Astrocyte (in vitro differentiated cells and primary cell): ENCODE data around the gene ERBIN. TPM values are rescaled to one million over a fixed set of nuclear protein-coding genes. Genes with fewer than 3 reads are reported as not detected.
A peak's percentile ranks its signal among the peaks of the same experiment; 100 is the strongest.

Experiments
- DNase-seq: peaks from one replicate; pipeline ENCODE4 v3.0.0-alpha.2; 2010; ENCODE audit warnings: low read depth
- FAIRE-seq: peaks from 2 replicates; lab custom pipeline; 2011; peaks lifted over from hg19 to GRCh38; lab: Jason Lieb, UNC
- H2AFZ ChIP-seq: 2 replicates; pipeline ENCODE4 v1.6.0; 2012; ENCODE audit warnings: low read depth, low read length, inconsistent platforms
- H3K27ac ChIP-seq: 2 replicates; pipeline ENCODE4 v1.5.1; 2011; ENCODE audit warnings: low read depth, low read length, inconsistent platforms
- H3K27me3 ChIP-seq: 2 replicates; pipeline ENCODE4 v1.6.0; 2011; ENCODE audit warnings: low read length, inconsistent platforms; ENCODE audit not compliant: insufficient read depth
- H3K36me3 ChIP-seq: 2 replicates; pipeline ENCODE4 v1.5.1; 2011; ENCODE audit warnings: low read length, inconsistent platforms; ENCODE audit not compliant: insufficient read depth
- H3K4me1 ChIP-seq: 2 replicates; pipeline ENCODE4 v1.5.1; 2011; ENCODE audit warnings: low read length, inconsistent platforms; ENCODE audit not compliant: insufficient read depth
- H3K4me2 ChIP-seq: 2 replicates; pipeline ENCODE4 v1.6.0; 2012; ENCODE audit warnings: low read length, inconsistent platforms
- H3K4me3 ChIP-seq: 2 replicates; pipeline ENCODE4 v1.5.1; 2011; ENCODE audit warnings: low read depth, mild to moderate bottlenecking, low read length, inconsistent platforms; ENCODE audit not compliant: insufficient read depth
- H3K79me2 ChIP-seq: 2 replicates; pipeline ENCODE4 v1.6.0; 2012; ENCODE audit warnings: mild to moderate bottlenecking, low read length, inconsistent platforms; ENCODE audit not compliant: insufficient read depth
- H3K9ac ChIP-seq: 2 replicates; pipeline ENCODE4 v1.6.0; 2012; ENCODE audit warnings: mild to moderate bottlenecking, low read length, inconsistent platforms
- H3K9me3 ChIP-seq: 2 replicates; pipeline ENCODE4 v1.5.1; 2012; ENCODE audit warnings: low read depth, mild to moderate bottlenecking, low read length, inconsistent platforms; ENCODE audit not compliant: insufficient read depth
- H4K20me1 ChIP-seq: 2 replicates; pipeline ENCODE4 v1.6.0; 2012; ENCODE audit warnings: low read length, inconsistent platforms; ENCODE audit not compliant: insufficient read depth
- H3K27ac Mint-ChIP-seq: one replicate; pipeline ENCODE4 v1.8.0; 2021; ENCODE audit warnings: mild to moderate bottlenecking, mixed read lengths; ENCODE audit not compliant: unreplicated experiment
- H3K27me3 Mint-ChIP-seq: one replicate; pipeline ENCODE4 v1.8.0; 2021; ENCODE audit warnings: low read depth, mixed read lengths; ENCODE audit not compliant: unreplicated experiment
- H3K36me3 Mint-ChIP-seq: one replicate; pipeline ENCODE4 v1.8.0; 2021; ENCODE audit warnings: low read depth, mixed read lengths; ENCODE audit not compliant: unreplicated experiment
- H3K4me1 Mint-ChIP-seq: one replicate; pipeline ENCODE4 v1.8.0; 2021; ENCODE audit warnings: low read depth, mixed read lengths; ENCODE audit not compliant: unreplicated experiment
- H3K4me3 Mint-ChIP-seq: one replicate; pipeline ENCODE4 v1.8.0; 2021; ENCODE audit warnings: mild to moderate bottlenecking, moderate library complexity, mixed read lengths; ENCODE audit not compliant: unreplicated experiment
- H3K9me3 Mint-ChIP-seq: one replicate; pipeline ENCODE4 v1.8.0; 2021; ENCODE audit warnings: mild to moderate bottlenecking, mixed read lengths; ENCODE audit not compliant: unreplicated experiment
- EZH2 ChIP-seq: IDR thresholded peaks from 2 replicates; pipeline ENCODE4 v1.6.1; 2012; ENCODE audit warnings: mild to moderate bottlenecking, low read length, inconsistent platforms; ENCODE audit not compliant: insufficient read depth
- total RNA-seq: library from RNA; stranded (reverse); gene quantifications from 2 replicates; pipeline ENCODE4 v1.2.1, GENCODE V29; 2021
- TF ChIP-seq, protein P1 (sequence below): IDR thresholded peaks from 2 replicates; pipeline ENCODE4 v1.5.1; 2011; ENCODE audit warnings: low read depth, mild to moderate bottlenecking, inconsistent platforms, low read length, moderate library complexity; ENCODE audit not compliant: insufficient read depth

The ERBIN gene
- total RNA-seq, 1 donor from 2014 or later: 83.4 TPM

DNA sequence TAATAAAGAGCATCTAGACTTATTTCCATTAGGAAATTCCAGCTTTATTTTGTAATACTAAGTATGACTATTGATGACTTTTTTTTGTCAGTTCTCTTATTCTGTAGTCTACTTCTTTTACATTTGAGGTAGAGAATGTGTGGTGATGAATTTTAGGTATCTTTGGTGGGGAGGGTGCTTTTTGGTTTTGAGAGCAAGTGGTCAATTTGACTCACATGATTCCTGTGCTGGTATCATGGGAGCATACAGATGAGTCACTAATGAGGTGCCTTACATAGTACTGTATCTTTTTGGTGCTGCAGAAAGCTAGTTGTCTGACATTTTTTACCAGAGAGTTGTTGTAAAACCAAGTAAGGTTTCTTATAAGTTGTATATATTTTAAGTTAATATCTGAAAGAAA is 35.3 kb downstream of the ERBIN start:
- peaks cover 81% of the 10 kb centered on the region for H4K20me1 ChIP-seq
- peaks cover 6% of the 10 kb centered on the region for H3K36me3 Mint-ChIP-seq
- FAIRE-seq: peak; percentile 82
- H3K9me3 ChIP-seq: no peaks in the 10 kb centered on the region
- H3K27me3 Mint-ChIP-seq: no peaks in the 10 kb centered on the region
- H3K27ac Mint-ChIP-seq: no peak overlapping the region
- peaks cover 20% of the 10 kb centered on the region for H3K4me1 Mint-ChIP-seq
- no peak overlapping the region for H2AFZ ChIP-seq
- H3K9me3 Mint-ChIP-seq: no peaks in the 10 kb centered on the region
- H3K79me2 ChIP-seq: peaks cover 89% of the 10 kb centered on the region
- peak; percentile 76 for DNase-seq
- no peak overlapping the region for H3K4me2 ChIP-seq
- no peaks in the 10 kb centered on the region for H3K36me3 ChIP-seq
- peaks cover 12% of the 10 kb centered on the region for H3K4me1 ChIP-seq
- TF ChIP-seq, protein P1, sequence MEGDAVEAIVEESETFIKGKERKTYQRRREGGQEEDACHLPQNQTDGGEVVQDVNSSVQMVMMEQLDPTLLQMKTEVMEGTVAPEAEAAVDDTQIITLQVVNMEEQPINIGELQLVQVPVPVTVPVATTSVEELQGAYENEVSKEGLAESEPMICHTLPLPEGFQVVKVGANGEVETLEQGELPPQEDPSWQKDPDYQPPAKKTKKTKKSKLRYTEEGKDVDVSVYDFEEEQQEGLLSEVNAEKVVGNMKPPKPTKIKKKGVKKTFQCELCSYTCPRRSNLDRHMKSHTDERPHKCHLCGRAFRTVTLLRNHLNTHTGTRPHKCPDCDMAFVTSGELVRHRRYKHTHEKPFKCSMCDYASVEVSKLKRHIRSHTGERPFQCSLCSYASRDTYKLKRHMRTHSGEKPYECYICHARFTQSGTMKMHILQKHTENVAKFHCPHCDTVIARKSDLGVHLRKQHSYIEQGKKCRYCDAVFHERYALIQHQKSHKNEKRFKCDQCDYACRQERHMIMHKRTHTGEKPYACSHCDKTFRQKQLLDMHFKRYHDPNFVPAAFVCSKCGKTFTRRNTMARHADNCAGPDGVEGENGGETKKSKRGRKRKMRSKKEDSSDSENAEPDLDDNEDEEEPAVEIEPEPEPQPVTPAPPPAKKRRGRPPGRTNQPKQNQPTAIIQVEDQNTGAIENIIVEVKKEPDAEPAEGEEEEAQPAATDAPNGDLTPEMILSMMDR: no peak
- TF ChIP-seq EZH2: no peak
- H3K4me3 Mint-ChIP-seq: no peak overlapping the region
- no peak overlapping the region for H3K9ac ChIP-seq
- no peak overlapping the region for H3K27ac ChIP-seq
- no peaks in the 10 kb centered on the region for H3K27me3 ChIP-seq
- H3K4me3 ChIP-seq: no peak overlapping the region

DNA sequence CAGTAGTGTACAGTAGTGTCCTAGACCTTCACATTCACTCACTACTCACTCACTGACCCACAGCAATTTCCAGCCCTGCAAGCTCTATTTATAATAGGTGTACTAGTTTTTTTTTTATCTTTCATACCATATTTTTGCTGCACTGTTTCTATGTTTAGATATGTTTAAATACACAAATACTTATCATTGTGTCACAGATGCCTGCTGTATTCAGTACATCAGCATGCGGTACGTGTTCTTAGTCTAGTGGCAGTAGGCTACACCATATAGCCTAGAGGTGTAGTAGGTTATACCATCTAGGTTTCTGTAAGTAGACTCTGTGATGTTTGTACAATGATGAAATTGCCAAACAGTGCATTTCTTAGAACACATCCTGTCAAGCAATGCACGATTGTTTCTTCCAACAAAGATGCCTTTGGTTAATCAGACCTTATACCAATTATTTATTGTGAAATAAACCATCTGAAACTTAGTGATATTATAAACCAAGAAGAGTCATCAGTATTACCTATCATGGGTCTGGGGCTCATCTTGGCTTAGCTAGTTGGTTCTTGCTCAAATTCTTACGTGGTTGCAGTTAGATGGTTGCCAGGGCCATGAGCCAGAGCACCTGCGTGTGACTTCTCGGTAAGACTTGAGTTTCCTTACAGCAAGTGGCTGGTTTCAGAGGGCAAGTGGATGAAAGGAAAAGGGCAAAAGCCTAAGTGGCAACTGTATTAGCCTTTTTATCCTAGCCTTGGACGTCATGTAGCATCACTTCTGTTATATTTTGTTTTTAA is 41.1 kb downstream of the ERBIN start:
- Histone ChIP-seq H3K4me2 (no peak overlapping the region), H3K4me3 (no peak overlapping the region), H3K9ac (no peak overlapping the region), H3K27ac (no peak overlapping the region), H2AFZ (no peak overlapping the region), H4K20me1 (peaks cover 90% of the 10 kb centered on the region), H3K27me3 (no peaks in the 10 kb centered on the region), H3K4me1 (peaks cover 8% of the 10 kb centered on the region), H3K79me2 (peaks cover 99% of the 10 kb centered on the region), H3K36me3 (no peaks in the 10 kb centered on the region), H3K9me3 (no peaks in the 10 kb centered on the region)
- no peak overlapping the region for H3K27ac Mint-ChIP-seq
- TF ChIP-seq EZH2: no peak
- TF ChIP-seq, protein P1: no peak
- FAIRE-seq (no peak), DNase-seq (no peak)
- H3K27me3 Mint-ChIP-seq: no peaks in the 10 kb centered on the region
- H3K4me3 Mint-ChIP-seq: no peak overlapping the region
- H3K4me1 Mint-ChIP-seq: peaks cover 28% of the 10 kb centered on the region
- no peaks in the 10 kb centered on the region for H3K9me3 Mint-ChIP-seq
- H3K36me3 Mint-ChIP-seq: peaks cover 3% of the 10 kb centered on the region
